Nephron progenitor cell (in vitro differentiated cells): ENCODE results near the gene KLRC2.
"Not testable (repeated sequence)": the region's sequence is repeated elsewhere in the genome, so short reads cannot be mapped to it uniquely, and the experiment has no call there.

ENCODE experiments used
- DNase-seq: peaks from one replicate; pipeline ENCODE4 v3.0.0; 2021
- H3K27ac Mint-ChIP-seq: 2 replicates; pipeline ENCODE4 v1.8.0; 2021; ENCODE audit warnings: mild to moderate bottlenecking, moderate library complexity, mixed read lengths
- H3K27me3 Mint-ChIP-seq: 2 replicates; pipeline ENCODE4 v1.8.0; 2021; ENCODE audit warnings: mild to moderate bottlenecking, low read depth, mixed read lengths; ENCODE audit not compliant: poor library complexity
- H3K36me3 Mint-ChIP-seq: 2 replicates; pipeline ENCODE4 v1.8.0; 2021; ENCODE audit warnings: low read depth, mixed read lengths
- H3K4me1 Mint-ChIP-seq: 2 replicates; pipeline ENCODE4 v1.8.0; 2021; ENCODE audit warnings: mixed read lengths
- H3K4me3 Mint-ChIP-seq: 2 replicates; pipeline ENCODE4 v1.8.0; 2021; ENCODE audit warnings: mild to moderate bottlenecking, moderate library complexity, mixed read lengths
- H3K9me3 Mint-ChIP-seq: 2 replicates; pipeline ENCODE4 v1.8.0; 2021; ENCODE audit warnings: mild to moderate bottlenecking, moderate library complexity, mixed read lengths
- CTCF ChIP-seq: fragments of 200-600 bp; sonication (generic); IDR thresholded peaks from 2 replicates; pipeline ENCODE4 v1.5.0; 2021; ENCODE audit warnings: antibody characterized with exemption

The KLRC2 gene

GRCh38 chr12:10392394-10392930 lies 43.3 kb downstream of the KLRC2 start:
- TF ChIP-seq CTCF: no peak
- Mint-ChIP-seq H3K4me1 (peaks cover 25% of the 10 kb centered on the region), H3K27me3 (peaks cover 8% of the 10 kb centered on the region), H3K4me3 (no peak overlapping the region), H3K27ac (no peak overlapping the region), H3K9me3 (no peaks in the 10 kb centered on the region), H3K36me3 (no peaks in the 10 kb centered on the region)
- no peak for DNase-seq

DNA sequence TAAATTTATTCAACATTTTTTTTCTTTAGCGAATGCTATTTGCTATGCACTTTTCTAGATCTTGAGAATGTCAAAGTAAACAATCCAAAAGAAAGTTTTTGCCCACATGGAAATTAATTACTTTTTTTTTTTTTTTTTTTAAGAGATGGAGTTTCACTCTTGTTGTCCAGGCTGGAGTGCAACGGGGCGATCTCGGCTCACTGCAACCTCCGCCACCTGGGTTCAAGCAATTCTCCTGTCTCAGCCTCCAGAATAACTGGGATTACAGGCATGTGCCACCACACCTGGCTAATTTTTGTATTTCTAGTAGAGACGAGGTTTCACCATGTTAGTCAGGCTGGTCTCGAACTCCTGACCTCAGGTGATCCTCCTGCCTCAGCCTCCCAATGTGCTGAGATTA lies 44.8 kb downstream of the KLRC2 start:
- H3K36me3 Mint-ChIP-seq, H3K4me3 Mint-ChIP-seq, H3K27me3 Mint-ChIP-seq, H3K27ac Mint-ChIP-seq, DNase-seq, H3K9me3 Mint-ChIP-seq: not testable (repeated sequence)
- peaks cover 19% of the 10 kb centered on the region for H3K4me1 Mint-ChIP-seq

- Mint-ChIP-seq H3K4me3 (no peak within 1 kb of the TSS), H3K4me1 (peaks cover 8% of the 10 kb centered on the region), H3K27ac (no peak within 1 kb of the TSS), H3K36me3 (no peaks in the 10 kb centered on the region), H3K9me3 (peaks cover 4% of the 10 kb centered on the region), H3K27me3 (peaks cover 8% of the 10 kb centered on the region)
- TF ChIP-seq CTCF: no peak
- DNase-seq: no peak
These were observed 45.9 kb downstream of the KLRC2 start, which contains the start of gene KLRK1 for GRCh38 chr12:10389904-10390303. Gene KLRK1, minus strand, starts transcription at chr12:10390041. Its CDS starts 1,231 bp downstream, at chr12:10388810.

GRCh38 chr12:10388624-10389413 lies 47.0 kb downstream of the KLRC2 start:
- Mint-ChIP-seq H3K36me3 (no peaks in the 10 kb centered on the region), H3K27me3 (peaks cover 8% of the 10 kb centered on the region), H3K27ac (no peak overlapping the region), H3K9me3 (peaks cover 15% of the 10 kb centered on the region), H3K4me1 (no peaks in the 10 kb centered on the region), H3K4me3 (no peak overlapping the region)
- DNase-seq: no peak
- TF ChIP-seq CTCF: no peak

DNA sequence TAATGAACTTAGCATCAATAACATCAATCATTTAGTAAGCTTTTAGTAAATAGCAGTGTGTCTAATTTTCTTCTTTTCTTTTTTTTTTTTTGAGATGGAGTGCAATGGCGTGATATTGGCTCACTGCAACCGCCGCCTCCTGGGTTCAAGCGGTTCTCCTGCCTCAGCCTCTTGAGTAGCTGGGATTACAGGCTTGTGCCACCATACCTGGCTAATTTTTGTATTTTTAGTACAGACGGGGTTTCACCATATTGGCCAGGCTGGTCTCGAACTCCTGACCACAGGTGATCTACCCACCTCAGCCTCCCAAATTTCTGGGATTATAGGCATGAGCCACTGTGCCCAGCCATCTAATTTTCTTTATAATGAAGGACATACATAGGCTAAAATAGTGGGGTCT lies 48.3 kb downstream of the KLRC2 start:
- H3K27me3 Mint-ChIP-seq, H3K27ac Mint-ChIP-seq: not testable (repeated sequence)

GRCh38 chr12:10386857-10387256 lies 49.0 kb downstream of the KLRC2 start:
- no peaks in the 10 kb centered on the region for H3K4me1 Mint-ChIP-seq
- H3K27me3 Mint-ChIP-seq: peaks cover 4% of the 10 kb centered on the region
- no peaks in the 10 kb centered on the region for H3K36me3 Mint-ChIP-seq
- H3K9me3 Mint-ChIP-seq: peaks cover 21% of the 10 kb centered on the region
- no peak for DNase-seq
- no peak overlapping the region for H3K27ac Mint-ChIP-seq
- H3K4me3 Mint-ChIP-seq: no peak overlapping the region
- TF ChIP-seq CTCF: no peak

More for the DNA sequence above, 48.3 kb downstream of the KLRC2 start:
- H3K4me3 Mint-ChIP-seq, H3K36me3 Mint-ChIP-seq, DNase-seq, H3K4me1 Mint-ChIP-seq: not testable (repeated sequence)
- H3K9me3 Mint-ChIP-seq: peaks cover 21% of the 10 kb centered on the region

DNA sequence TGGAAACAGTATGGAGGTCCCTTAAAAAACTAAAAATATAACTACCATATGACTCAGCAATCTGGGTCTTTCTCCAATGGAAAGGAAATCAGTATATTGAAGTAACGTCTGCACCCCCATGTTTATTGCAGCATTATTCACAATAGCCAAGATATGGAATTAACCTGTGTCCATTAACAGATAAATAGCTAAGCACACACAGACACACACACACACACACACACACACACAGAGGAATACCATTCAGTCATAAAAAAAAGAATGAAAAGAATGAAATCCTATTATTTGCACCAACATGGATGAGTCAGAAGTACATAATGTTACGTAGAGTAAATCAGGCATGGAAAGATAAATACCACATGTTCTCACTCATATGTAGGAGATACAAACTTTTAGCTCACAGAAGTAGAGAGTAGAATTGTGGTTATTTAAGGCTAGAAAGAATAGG lies 50.6 kb downstream of the KLRC2 start:
- DNase-seq: no peak
- TF ChIP-seq CTCF: no peak
- Mint-ChIP-seq H3K9me3 (peaks cover 21% of the 10 kb centered on the region), H3K4me3 (no peak overlapping the region), H3K4me1 (no peaks in the 10 kb centered on the region), H3K27me3 (peaks cover 1% of the 10 kb centered on the region), H3K36me3 (no peaks in the 10 kb centered on the region), H3K27ac (no peak overlapping the region)
